ENCODE measurements around the gene ZNF483. TPM values are rescaled to one million over a fixed set of nuclear protein-coding genes. Genes with fewer than 3 reads are reported as not detected.
A peak's percentile ranks its signal among the peaks of the same experiment; 100 is the strongest.

The ZNF483 gene
- total RNA-seq, 3 donors from 2014 or later = 1.1 to 1.8 (median 1.2) TPM

DNA sequence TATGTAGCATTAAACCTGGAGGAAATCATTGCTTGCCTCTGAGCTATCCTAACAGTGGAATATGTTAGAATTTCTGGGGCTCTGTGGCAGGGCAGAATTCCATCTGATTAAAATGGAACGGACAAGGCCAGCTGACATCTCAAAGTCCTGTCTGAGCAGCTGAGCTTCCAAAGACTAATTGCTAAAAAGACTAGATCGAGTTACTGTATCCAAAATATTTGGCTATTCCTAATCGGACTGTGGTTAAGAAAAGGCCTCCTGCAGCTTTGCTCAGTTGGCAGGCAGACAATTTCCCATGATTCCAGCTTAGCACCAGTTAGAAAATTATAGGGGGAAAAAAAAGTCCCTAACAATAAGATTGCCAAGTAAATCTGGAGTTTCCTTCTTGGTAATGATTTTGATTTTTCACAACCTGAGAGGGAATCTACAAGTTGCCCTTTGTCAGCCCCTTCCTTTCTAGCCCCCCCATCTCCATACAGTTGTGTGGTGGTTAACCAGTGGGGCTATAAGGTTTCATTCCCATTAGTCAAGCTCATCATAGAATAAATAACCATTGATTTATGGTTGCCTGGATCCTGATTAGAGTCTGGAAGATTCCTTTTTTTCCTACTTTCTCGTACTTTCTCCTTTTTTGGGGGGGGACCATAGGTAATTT is 48.1 kb downstream of the ZNF483 start:
- H3K4me3 Mint-ChIP-seq = no peak overlapping the region
- ATAC-seq (no peak), DNase-seq (no peak)
- no peaks in the 10 kb centered on the region for H3K4me1 Mint-ChIP-seq (ENCODE audit: low read depth)
- H3K36me3 Mint-ChIP-seq (ENCODE audit: insufficient read depth) = peaks cover 5% of the 10 kb centered on the region
- H3K27me3 Mint-ChIP-seq (ENCODE audit: low read depth) = no peaks in the 10 kb centered on the region
- peaks cover 16% of the 10 kb centered on the region for H3K9me3 Mint-ChIP-seq

DNA sequence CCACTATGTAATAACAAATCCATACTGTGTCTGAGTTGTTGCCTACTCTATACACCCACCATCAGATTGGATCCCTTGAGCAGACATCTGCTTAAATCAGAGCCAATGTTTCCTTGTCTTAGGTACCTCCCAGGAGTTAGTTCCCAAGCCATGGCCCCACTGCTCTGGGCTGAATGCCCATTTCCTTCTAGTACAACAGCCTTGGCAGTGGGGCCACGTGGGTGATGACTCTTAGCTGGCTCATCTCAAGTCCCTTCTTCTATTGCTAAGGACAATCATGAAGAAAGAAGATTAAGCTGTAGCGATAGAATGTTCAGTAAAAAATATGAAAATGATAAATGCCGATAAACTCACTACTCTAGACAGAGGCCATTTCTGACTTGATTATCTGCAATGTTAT is 57.9 kb downstream of the ZNF483 start:
- Mint-ChIP-seq H3K4me3 (no peak overlapping the region), H3K4me1 (ENCODE audit: low read depth) (no peaks in the 10 kb centered on the region), H3K9me3 (no peaks in the 10 kb centered on the region), H3K27me3 (ENCODE audit: low read depth) (peaks cover 4% of the 10 kb centered on the region), H3K36me3 (ENCODE audit: insufficient read depth) (no peaks in the 10 kb centered on the region)
- no peak for DNase-seq
- no peak for ATAC-seq

DNA sequence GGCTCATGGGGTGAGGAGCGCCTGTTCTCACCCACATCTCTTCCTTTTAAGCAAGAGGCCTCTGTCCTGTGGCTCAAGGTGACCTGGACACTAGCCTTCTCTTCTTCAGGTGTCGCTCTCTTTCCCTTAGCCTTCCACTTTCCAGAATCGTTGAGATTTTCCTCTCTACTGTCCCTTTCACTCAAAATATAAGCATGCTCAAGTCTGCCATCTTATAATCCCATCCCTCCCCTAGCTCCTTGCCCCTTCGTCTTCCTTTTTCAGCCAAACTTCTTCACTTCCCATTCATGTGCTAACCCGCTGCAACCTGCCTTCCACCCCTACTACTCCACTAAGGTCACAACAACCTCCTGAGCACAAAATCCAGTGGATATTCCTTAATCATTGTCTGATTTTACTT is 61.4 kb downstream of the ZNF483 start:
- H3K4me3 Mint-ChIP-seq = no peak overlapping the region
- H3K27me3 Mint-ChIP-seq (ENCODE audit: low read depth) = peaks cover 2% of the 10 kb centered on the region
- H3K36me3 Mint-ChIP-seq (ENCODE audit: insufficient read depth) = no peaks in the 10 kb centered on the region
- ATAC-seq = no peak
- H3K4me1 Mint-ChIP-seq (ENCODE audit: low read depth) = no peaks in the 10 kb centered on the region
- H3K9me3 Mint-ChIP-seq = no peaks in the 10 kb centered on the region
- no peak for DNase-seq

DNA sequence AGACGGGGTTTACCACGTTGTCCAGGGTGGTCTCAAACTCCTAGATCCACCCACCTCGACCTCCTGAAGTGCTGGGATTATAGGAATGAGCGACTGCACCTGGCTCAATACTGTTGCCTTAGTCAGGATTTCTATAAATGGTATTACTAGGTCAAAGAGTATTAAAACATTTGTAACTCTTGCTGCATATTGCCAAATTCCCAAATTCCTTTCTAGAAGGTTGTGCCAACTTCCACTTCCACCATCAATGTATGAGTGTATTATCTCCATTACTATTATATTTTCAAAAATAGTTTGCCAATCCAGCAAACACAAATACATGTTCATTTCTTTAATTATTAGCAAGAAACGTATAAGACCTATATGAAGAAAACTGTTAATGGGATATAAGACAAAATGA is 63.9 kb downstream of the ZNF483 start:
- H3K4me1 Mint-ChIP-seq (ENCODE audit: low read depth) = no peaks in the 10 kb centered on the region
- peaks cover 3% of the 10 kb centered on the region for H3K27me3 Mint-ChIP-seq (ENCODE audit: low read depth)
- no peaks in the 10 kb centered on the region for H3K36me3 Mint-ChIP-seq (ENCODE audit: insufficient read depth)
- ATAC-seq = no peak
- no peaks in the 10 kb centered on the region for H3K9me3 Mint-ChIP-seq
- H3K4me3 Mint-ChIP-seq = no peak overlapping the region
- no peak for DNase-seq

DNA sequence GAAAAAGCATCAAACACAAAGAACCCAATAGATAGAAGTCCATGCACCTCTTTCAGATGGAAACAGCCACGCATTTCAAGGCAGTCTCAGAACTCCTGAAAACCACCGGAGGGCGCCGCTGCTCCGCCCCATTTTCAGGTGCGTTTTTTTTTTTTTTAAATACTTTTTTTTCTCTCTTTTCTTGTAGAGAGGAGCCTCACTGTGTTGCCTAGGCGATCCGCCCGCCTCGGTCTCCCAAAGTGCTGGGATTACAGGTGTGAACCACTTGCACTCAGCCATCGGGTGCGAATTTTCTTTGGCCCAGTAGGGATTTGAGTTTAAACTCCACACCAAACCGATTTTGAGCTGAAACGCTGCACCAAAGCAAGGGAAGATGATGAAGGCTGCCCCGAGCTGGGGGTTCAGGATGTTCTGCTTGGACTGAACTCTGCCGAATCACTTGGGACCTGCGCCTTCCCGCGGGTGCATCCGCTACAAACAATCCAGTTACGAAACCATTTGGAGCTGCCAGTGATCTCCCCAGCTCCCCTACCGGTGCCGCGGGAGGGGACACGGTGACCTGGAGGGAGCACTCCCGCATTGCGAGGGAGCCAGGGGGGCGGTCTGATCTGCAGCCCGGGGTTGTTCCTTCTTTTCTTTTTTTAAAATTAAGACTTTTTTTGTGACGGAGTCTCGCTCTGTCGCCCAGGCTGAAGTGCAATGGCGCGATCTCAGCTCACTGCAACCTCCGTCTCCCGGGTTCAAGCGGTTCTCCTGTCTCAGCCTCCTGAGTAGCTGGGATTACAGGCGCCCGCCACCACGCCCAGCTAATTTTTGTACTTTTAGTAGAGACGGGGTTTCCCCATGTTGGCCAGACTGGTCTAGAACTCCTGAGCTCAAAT is 73.1 kb downstream of the ZNF483 start:
- H3K27me3 Mint-ChIP-seq (ENCODE audit: low read depth) = peaks cover 36% of the 10 kb centered on the region
- DNase-seq = peak; percentile 58
- H3K9me3 Mint-ChIP-seq = no peaks in the 10 kb centered on the region
- peaks cover 18% of the 10 kb centered on the region for H3K4me1 Mint-ChIP-seq (ENCODE audit: low read depth)
- ATAC-seq = peak; percentile 41 to 56
- no peaks in the 10 kb centered on the region for H3K36me3 Mint-ChIP-seq (ENCODE audit: insufficient read depth)
- peak overlapping the region; percentile 83 for H3K4me3 Mint-ChIP-seq

DNA sequence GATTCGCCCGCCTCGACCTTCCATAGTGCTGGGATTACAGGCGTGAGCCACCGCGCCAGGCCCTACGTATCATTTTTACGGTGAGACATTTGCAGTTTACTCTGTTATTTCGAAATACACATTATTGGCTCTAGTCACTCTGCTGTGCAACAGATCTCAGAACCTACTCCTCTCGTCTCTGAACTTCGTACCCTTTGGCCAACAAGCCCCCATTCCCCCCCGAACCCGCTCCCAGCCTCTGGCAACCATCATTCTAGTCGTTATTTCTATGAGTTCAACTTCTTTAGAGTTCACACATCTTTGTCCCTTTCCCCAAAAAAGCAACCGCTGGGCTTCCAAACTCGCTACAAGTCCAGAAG is 73.7 kb downstream of the ZNF483 start:
- peaks cover 18% of the 10 kb centered on the region for H3K4me1 Mint-ChIP-seq (ENCODE audit: low read depth)
- peak overlapping the region; percentile 83 for H3K4me3 Mint-ChIP-seq
- peaks cover 35% of the 10 kb centered on the region for H3K27me3 Mint-ChIP-seq (ENCODE audit: low read depth)
- ATAC-seq (peak; percentile 35 to 44), DNase-seq (no peak)
- H3K9me3 Mint-ChIP-seq = no peaks in the 10 kb centered on the region
- H3K36me3 Mint-ChIP-seq (ENCODE audit: insufficient read depth) = no peaks in the 10 kb centered on the region

DNA sequence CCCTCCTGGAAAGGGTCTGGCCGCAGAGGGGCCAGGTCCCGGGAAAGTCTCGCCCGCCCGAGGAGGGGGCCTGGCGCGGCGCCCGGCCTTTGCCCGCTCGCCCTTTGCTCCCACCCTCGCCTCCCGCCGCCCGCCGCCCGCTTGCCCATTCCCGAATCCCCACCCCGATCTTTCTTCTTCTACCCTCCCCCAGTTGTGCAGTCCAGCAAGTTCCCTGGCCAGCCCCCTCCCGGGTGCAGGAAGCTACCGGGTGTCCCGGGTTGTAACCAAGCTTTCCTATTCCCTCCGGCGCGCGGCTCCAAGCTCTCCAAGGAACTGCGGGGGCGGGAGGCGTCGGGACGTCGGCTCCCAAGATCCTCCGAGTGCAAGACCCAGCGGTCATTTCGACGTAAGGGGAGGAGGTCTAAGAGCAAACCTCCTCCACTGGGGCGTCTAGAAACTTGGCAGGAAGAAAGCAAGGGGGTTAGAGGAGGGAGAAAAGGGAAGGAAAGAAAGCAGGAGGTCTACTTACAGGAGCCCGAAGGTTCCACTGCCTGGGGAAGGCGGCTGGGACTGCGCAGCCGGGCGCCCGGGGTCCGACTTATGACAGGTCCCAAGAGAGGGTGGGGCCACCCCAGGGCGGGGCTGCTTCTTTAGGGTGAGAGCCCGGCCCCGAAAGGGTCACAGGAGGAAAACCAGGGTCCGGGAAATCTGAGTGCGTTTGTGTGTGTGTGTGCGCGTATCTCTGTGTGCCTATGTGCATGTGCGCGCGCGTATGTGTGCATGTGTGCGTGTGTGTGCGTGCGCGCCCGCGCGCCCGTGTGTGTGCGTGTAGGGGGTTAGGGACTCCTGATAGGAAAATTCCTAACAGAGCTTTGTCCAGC is 74.3 kb downstream of the ZNF483 start, which contains the start of gene PTGR1:
TSS of gene PTGR1 (minus strand) at position 556 of the 863 bp plus-strand sequence. CDS start 2,225 bp downstream, outside the sequence.
- no peaks in the 10 kb centered on the region for H3K36me3 Mint-ChIP-seq (ENCODE audit: insufficient read depth)
- ATAC-seq (peak; percentile 42 to 52), DNase-seq (no peak)
- H3K27me3 Mint-ChIP-seq (ENCODE audit: low read depth) = peaks cover 35% of the 10 kb centered on the region
- H3K4me3 Mint-ChIP-seq = peak within 1 kb of the TSS; percentile 83
- peaks cover 18% of the 10 kb centered on the region for H3K4me1 Mint-ChIP-seq (ENCODE audit: low read depth)
- H3K9me3 Mint-ChIP-seq = no peaks in the 10 kb centered on the region

DNA sequence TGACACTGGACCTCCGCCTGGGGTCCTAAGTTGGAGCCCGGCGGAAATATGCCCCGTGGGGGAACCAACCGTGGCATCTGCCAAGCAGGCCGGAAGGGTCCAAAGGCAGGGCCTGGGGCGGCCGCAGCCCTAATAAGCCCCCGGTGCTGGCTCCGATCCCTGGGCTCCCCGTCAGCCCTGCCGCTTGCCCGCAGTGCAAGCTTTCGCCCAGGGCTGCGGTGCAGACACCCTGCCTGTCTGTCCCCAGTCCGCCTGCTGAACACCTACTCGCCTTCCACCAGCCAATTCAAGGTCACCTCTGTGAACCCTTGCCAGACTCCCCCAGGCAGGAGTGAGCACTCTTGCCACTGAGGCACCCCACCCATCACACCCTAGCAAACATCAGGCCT is 75.0 kb downstream of the ZNF483 start:
- peak overlapping the region; percentile 83 for H3K4me3 Mint-ChIP-seq
- no peak for DNase-seq
- peaks cover 18% of the 10 kb centered on the region for H3K4me1 Mint-ChIP-seq (ENCODE audit: low read depth)
- H3K27me3 Mint-ChIP-seq (ENCODE audit: low read depth) = peaks cover 35% of the 10 kb centered on the region
- H3K36me3 Mint-ChIP-seq (ENCODE audit: insufficient read depth) = no peaks in the 10 kb centered on the region
- no peaks in the 10 kb centered on the region for H3K9me3 Mint-ChIP-seq
- no peak for ATAC-seq

DNA sequence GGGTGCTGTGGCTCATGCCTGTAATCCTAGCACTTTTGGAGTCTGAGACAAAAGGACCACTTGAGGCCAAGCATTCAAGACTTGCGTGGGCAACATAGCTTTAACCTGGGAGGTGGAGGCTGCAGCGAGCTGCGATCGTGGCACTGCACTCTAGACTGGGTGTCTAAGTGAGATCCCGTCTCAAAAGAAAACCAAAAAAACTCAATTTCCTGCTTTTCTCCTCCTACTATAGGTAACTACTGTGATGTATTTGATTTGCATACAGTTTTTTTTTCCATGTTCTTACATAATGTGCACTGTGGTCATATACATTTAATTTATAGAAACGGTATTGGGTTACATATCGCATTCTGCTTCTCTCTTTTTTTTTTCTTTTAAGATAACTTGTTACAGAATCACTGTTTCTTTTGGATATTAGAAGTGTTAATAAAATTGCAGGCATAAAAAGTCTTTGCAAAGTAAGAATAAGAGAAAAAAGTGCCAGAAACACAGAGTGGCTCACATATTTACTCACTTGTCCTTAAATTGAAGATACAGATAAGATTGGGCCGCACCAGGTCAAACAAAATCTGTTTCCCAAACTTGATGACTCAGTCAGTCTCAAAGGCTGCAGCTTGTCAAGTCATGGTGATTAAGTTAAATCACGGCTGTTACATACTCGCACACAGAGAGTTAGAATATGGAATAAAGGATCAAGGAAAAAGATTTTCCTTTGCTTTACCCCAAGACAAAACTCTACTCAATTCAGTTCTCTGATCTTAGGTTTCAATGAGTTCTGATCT is 76.4 kb downstream of the ZNF483 start:
- H3K4me3 Mint-ChIP-seq = no peak overlapping the region
- H3K27me3 Mint-ChIP-seq (ENCODE audit: low read depth) = peaks cover 35% of the 10 kb centered on the region
- no peaks in the 10 kb centered on the region for H3K36me3 Mint-ChIP-seq (ENCODE audit: insufficient read depth)
- no peaks in the 10 kb centered on the region for H3K9me3 Mint-ChIP-seq
- H3K4me1 Mint-ChIP-seq (ENCODE audit: low read depth) = peaks cover 18% of the 10 kb centered on the region
- no peak for ATAC-seq
- no peak for DNase-seq

DNA sequence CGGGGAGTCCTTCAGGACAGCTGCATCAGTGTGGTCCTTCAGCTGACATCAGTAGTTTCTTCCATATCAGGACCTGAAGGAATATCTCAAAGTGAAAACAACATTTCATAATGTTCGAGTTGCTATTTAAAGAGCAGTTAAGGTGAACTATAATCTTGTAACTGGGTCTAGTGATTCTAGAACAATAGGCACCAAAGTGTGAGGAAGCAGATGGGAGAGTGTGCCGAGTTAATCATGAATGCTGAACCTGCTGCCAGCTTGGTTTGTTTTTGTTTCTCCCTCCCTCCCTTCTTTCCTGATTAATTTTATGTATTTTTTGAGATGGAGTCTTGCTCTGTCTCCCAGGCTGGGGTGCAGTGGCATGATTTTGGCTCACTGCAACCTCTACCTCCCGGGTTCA is 78.1 kb downstream of the ZNF483 start:
- Mint-ChIP-seq H3K36me3 (ENCODE audit: insufficient read depth) (no peaks in the 10 kb centered on the region), H3K4me1 (ENCODE audit: low read depth) (peaks cover 12% of the 10 kb centered on the region), H3K9me3 (no peaks in the 10 kb centered on the region), H3K27me3 (ENCODE audit: low read depth) (peaks cover 29% of the 10 kb centered on the region), H3K4me3 (no peak overlapping the region)
- DNase-seq (no peak), ATAC-seq (no peak)

DNA sequence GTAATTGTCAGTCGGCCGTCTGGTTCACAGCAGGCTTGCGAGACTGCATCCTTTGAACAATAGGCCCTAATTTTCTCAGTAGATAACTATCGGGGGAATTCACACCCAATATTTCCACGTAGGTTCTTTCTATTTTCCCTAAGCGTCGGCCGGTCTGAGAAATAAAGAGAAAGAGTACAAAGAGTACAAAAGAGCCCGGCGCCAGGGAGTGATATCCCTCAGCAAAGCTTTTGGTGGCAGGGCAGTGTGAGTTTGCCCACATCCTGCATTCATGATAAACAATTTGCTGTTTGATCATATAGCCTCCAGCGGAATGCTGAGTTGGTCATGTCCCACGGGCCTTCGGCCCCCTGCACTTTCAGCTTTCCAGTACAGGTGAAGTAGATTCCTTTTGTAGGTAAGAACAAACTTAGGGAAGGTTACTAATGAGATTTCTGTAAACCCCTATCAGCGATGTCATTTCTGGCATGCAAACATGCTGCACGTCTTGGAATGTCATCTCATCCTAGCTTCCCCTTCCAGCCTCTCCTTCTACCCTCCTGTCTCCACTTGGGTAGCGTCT is 79.2 kb downstream of the ZNF483 start:
- H3K4me1 Mint-ChIP-seq (ENCODE audit: low read depth) = peaks cover 3% of the 10 kb centered on the region
- H3K4me3 Mint-ChIP-seq = no peak overlapping the region
- H3K9me3 Mint-ChIP-seq = no peaks in the 10 kb centered on the region
- no peak for ATAC-seq
- peaks cover 25% of the 10 kb centered on the region for H3K27me3 Mint-ChIP-seq (ENCODE audit: low read depth)
- DNase-seq = no peak
- H3K36me3 Mint-ChIP-seq (ENCODE audit: insufficient read depth) = no peaks in the 10 kb centered on the region

DNA sequence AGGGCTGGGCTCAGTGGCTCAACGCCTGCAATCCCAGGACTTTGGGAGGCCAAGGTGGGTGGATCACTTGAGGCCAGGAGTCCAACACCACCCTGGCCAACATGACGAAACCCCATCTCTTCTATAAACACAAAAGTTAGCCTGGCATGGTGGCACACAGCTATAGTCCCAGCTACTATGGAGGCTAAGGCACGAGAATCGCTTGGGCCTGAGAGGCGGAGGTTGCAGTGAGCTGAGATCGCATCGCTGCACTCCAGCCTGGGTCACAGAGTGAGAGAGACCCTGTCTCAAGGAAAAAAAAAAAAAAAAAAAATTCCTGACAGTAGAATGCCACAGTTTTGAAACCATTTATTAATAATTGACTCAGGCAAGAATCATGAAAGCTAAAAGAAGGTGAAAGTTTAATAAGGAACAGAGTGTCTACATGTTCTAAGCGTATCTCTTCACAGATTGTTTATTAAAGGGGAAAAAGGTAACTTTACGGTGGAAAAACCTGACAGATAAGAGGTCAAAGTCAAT is 80.1 kb downstream of the ZNF483 start:
- ATAC-seq (no peak), DNase-seq (no peak)
- no peaks in the 10 kb centered on the region for H3K4me1 Mint-ChIP-seq (ENCODE audit: low read depth)
- H3K27me3 Mint-ChIP-seq (ENCODE audit: low read depth) = peaks cover 20% of the 10 kb centered on the region
- no peak overlapping the region for H3K4me3 Mint-ChIP-seq
- no peaks in the 10 kb centered on the region for H3K36me3 Mint-ChIP-seq (ENCODE audit: insufficient read depth)
- H3K9me3 Mint-ChIP-seq = no peaks in the 10 kb centered on the region

DNA sequence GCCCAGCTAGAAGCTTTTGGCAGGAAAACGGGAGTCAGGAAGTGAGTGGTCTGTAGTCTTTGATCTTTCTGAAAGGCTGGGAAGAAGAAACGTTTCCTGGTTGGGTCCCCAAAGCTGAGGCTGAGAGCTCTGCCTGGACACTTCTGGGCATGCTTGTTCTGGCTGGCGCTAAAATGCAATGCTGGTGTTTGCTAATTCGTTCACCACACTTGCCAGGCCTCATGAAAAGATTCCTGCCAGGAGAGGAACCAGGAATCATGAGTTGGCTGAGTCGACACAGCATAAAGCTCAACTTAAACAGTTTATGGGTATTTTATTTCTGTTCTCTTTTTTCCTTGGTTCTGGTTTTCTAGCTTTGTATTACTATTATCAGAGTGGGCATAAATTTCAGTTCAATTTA is 85.2 kb downstream of the ZNF483 start:
- DNase-seq = no peak

More for the DNA sequence above, 85.2 kb downstream of the ZNF483 start:
- ATAC-seq = no peak
- H3K4me3 Mint-ChIP-seq = no peak overlapping the region
- peaks cover 35% of the 10 kb centered on the region for H3K27me3 Mint-ChIP-seq (ENCODE audit: low read depth)
- no peaks in the 10 kb centered on the region for H3K9me3 Mint-ChIP-seq
- no peaks in the 10 kb centered on the region for H3K36me3 Mint-ChIP-seq (ENCODE audit: insufficient read depth)
- no peaks in the 10 kb centered on the region for H3K4me1 Mint-ChIP-seq (ENCODE audit: low read depth)

Measured in activated T-cell treated with anti-CD3 and anti-CD28 coated beads, Interleukin-2, amount 50 U/mL, for 4 hours (primary cell).